ENCODE data around the gene TLE4. TPM values are rescaled to one million over a fixed set of nuclear protein-coding genes. Genes with fewer than 3 reads are reported as not detected.

Gene TLE4
- total and polyA plus RNA-seq, 2 experiments from 2014 or later = 45.8 to 72.9 TPM

DNA sequence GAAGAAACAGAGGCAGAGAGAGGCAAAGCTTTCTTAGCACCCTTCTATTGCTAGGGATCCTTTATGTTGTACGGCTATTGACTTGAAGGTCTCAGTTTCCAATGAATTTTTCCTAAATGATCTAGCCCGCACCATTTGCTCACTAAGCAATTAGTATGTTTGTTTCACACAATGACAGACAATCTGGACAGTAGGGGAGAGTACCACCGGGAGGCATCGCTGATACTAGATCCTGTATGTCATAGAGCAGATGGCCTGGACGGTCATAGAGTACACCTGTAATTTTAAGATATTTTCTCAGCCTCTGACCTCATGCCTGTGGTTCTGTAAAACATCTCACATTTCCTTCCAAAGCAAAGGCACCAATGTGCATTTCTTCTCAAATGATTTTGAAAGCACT lies 194.3 kb downstream of the TLE4 start (continued):
- TF ChIP-seq, protein P1, sequence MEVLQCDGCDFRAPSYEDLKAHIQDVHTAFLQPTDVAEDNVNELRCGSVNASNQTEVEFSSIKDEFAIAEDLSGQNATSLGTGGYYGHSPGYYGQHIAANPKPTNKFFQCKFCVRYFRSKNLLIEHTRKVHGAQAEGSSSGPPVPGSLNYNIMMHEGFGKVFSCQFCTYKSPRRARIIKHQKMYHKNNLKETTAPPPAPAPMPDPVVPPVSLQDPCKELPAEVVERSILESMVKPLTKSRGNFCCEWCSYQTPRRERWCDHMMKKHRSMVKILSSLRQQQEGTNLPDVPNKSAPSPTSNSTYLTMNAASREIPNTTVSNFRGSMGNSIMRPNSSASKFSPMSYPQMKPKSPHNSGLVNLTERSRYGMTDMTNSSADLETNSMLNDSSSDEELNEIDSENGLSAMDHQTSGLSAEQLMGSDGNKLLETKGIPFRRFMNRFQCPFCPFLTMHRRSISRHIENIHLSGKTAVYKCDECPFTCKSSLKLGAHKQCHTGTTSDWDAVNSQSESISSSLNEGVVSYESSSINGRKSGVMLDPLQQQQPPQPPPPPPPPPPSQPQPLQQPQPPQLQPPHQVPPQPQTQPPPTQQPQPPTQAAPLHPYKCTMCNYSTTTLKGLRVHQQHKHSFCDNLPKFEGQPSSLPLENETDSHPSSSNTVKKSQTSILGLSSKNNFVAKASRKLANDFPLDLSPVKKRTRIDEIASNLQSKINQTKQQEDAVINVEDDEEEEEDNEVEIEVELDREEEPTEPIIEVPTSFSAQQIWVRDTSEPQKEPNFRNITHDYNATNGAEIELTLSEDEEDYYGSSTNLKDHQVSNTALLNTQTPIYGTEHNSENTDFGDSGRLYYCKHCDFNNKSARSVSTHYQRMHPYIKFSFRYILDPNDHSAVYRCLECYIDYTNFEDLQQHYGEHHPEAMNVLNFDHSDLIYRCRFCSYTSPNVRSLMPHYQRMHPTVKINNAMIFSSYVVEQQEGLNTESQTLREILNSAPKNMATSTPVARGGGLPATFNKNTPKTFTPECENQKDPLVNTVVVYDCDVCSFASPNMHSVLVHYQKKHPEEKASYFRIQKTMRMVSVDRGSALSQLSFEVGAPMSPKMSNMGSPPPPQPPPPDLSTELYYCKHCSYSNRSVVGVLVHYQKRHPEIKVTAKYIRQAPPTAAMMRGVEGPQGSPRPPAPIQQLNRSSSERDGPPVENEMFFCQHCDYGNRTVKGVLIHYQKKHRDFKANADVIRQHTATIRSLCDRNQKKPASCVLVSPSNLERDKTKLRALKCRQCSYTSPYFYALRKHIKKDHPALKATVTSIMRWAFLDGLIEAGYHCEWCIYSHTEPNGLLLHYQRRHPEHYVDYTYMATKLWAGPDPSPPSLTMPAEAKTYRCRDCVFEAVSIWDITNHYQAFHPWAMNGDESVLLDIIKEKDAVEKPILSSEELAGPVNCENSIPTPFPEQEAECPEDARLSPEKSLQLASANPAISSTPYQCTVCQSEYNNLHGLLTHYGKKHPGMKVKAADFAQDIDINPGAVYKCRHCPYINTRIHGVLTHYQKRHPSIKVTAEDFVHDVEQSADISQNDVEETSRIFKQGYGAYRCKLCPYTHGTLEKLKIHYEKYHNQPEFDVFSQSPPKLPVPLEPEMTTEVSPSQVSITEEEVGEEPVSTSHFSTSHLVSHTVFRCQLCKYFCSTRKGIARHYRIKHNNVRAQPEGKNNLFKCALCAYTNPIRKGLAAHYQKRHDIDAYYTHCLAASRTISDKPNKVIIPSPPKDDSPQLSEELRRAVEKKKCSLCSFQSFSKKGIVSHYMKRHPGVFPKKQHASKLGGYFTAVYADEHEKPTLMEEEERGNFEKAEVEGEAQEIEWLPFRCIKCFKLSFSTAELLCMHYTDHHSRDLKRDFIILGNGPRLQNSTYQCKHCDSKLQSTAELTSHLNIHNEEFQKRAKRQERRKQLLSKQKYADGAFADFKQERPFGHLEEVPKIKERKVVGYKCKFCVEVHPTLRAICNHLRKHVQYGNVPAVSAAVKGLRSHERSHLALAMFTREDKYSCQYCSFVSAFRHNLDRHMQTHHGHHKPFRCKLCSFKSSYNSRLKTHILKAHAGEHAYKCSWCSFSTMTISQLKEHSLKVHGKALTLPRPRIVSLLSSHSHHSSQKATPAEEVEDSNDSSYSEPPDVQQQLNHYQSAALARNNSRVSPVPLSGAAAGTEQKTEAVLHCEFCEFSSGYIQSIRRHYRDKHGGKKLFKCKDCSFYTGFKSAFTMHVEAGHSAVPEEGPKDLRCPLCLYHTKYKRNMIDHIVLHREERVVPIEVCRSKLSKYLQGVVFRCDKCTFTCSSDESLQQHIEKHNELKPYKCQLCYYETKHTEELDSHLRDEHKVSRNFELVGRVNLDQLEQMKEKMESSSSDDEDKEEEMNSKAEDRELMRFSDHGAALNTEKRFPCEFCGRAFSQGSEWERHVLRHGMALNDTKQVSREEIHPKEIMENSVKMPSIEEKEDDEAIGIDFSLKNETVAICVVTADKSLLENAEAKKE (CRISPR knock-in tag; IDR thresholded peaks at IDR 0.05) = no peak
- no peak for TF ChIP-seq NANOG (IDR thresholded peaks at IDR 0.05; ENCODE audit: borderline replicate concordance)

DNA sequence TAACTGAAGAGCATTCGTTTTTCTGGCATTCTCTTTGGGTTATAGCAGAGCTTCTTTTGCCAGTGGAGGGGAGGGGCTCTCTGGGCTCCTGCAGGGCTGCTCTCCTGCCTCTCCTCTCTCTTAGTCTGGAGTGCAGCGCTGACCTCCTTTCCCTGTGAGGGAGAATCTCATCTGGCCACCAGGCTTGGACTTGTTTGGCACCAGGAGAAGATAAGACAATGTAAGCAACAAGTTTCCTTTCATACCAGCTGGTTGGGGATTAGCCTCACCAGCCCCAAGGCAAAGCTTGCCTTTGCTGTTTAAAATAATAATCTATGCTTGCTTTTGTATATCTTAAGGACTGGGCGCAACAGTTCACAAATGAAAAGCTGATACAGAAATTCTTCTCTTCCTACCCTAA lies 196.4 kb downstream of the TLE4 start:
- no peaks in the 10 kb centered on the region for H4K20me1 ChIP-seq (replicated peaks; ENCODE audit: insufficient read depth)
- no peaks in the 10 kb centered on the region for H3K4me1 ChIP-seq (ENCODE audit: insufficient read depth)
- peaks cover 14% of the 10 kb centered on the region; the same call in 1 of the 2 replicates for H3K9me2 ChIP-seq (ENCODE audit: insufficient read depth)
- no peaks in the 10 kb centered on the region for H3K36me3 ChIP-seq (ENCODE audit: insufficient read depth)
- no peaks in the 10 kb centered on the region for H3F3A ChIP-seq (replicated peaks; ENCODE audit: low read depth)
- no peaks in the 10 kb centered on the region for H3K27me3 Mint-ChIP-seq (ENCODE audit: insufficient read depth, low read depth, poor library complexity)
- H3K4me3 ChIP-seq = no peak overlapping the region
- DNase-seq (ENCODE audit: low spot score) (no peak), ATAC-seq (no peak)
- H3K27ac ChIP-seq (ENCODE audit: low read depth) = no peak overlapping the region
- H3K36me3 Mint-ChIP-seq (ENCODE audit: low read depth) = no peaks in the 10 kb centered on the region
- no peaks in the 10 kb centered on the region for H3K79me2 ChIP-seq (replicated peaks; ENCODE audit: insufficient read depth)
- H2AFZ ChIP-seq = no peak overlapping the region; the same call in 1 of the 2 replicates
- no peaks in the 10 kb centered on the region for H3K9me3 Mint-ChIP-seq
- H3K27me3 ChIP-seq (ENCODE audit: insufficient read depth) = no peaks in the 10 kb centered on the region
- no peak overlapping the region for H3K4me3 Mint-ChIP-seq
- H3K4me2 ChIP-seq = no peak overlapping the region
- H3K27ac Mint-ChIP-seq = no peak overlapping the region
- peaks cover 5% of the 10 kb centered on the region; the same call in 2 of the 3 replicates for H3K4me1 Mint-ChIP-seq
- no peak for TF ChIP-seq ZNF331 (CRISPR knock-in tag; IDR thresholded peaks at IDR 0.05; ENCODE audit: low read depth)
- TF ChIP-seq ZNF114 (CRISPR knock-in tag; IDR thresholded peaks at IDR 0.05) = no peak
- TF ChIP-seq, protein P2, sequence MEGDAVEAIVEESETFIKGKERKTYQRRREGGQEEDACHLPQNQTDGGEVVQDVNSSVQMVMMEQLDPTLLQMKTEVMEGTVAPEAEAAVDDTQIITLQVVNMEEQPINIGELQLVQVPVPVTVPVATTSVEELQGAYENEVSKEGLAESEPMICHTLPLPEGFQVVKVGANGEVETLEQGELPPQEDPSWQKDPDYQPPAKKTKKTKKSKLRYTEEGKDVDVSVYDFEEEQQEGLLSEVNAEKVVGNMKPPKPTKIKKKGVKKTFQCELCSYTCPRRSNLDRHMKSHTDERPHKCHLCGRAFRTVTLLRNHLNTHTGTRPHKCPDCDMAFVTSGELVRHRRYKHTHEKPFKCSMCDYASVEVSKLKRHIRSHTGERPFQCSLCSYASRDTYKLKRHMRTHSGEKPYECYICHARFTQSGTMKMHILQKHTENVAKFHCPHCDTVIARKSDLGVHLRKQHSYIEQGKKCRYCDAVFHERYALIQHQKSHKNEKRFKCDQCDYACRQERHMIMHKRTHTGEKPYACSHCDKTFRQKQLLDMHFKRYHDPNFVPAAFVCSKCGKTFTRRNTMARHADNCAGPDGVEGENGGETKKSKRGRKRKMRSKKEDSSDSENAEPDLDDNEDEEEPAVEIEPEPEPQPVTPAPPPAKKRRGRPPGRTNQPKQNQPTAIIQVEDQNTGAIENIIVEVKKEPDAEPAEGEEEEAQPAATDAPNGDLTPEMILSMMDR (conservative IDR thresholded peaks at IDR 0.05; ENCODE audit: low read depth in 2 of 2) = no peak
- TF ChIP-seq EZH2phosphoT487 (IDR thresholded peaks at IDR 0.05; ENCODE audit: unreplicated experiment) = no peak
- TF ChIP-seq, protein P1 (CRISPR knock-in tag; IDR thresholded peaks at IDR 0.05) = no peak
- no peak for TF ChIP-seq ETS1 (IDR thresholded peaks at IDR 0.05)

All from GM23338 (cell line).